HG03039 (cell line): ENCODE data around the gene SEMA4D.
A peak's percentile ranks its signal among the peaks of the same experiment; 100 is the strongest.

ENCODE experiments used
- ATAC-seq: cut with Tn5 transposase; IDR thresholded peaks from one replicate; pipeline ENCODE4 v1.9.1; 2021; ENCODE audit warnings: mild to moderate bottlenecking, moderate library complexity; ENCODE audit not compliant: unreplicated experiment

Gene SEMA4D

GRCh38 chr9:89329917-89330316 lies 168.0 kb downstream of the SEMA4D start:
- ATAC-seq: no peak

- ATAC-seq: no peak
Observed at GRCh38 chr9:89328064-89328463, 169.8 kb downstream of the SEMA4D start.

DNA sequence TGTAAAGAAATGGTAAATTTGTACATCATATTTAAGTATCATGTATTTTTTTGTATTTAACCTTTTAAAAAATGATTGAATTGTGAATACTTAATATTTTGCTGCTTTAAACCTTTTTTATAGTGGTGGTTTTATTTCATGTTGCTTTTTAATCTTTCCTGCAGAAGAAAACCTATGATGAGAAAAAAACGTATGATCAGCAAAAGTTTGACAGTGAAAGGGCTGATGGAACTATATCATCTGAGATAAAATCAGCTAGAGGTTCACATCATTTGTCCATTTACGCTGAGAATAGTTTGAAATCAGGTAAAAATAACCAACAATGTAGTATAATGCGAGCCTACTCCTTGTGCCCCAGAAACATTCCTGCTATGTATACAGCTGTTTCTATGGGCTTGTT lies 172.2 kb downstream of the SEMA4D start:
- no peak for ATAC-seq

DNA sequence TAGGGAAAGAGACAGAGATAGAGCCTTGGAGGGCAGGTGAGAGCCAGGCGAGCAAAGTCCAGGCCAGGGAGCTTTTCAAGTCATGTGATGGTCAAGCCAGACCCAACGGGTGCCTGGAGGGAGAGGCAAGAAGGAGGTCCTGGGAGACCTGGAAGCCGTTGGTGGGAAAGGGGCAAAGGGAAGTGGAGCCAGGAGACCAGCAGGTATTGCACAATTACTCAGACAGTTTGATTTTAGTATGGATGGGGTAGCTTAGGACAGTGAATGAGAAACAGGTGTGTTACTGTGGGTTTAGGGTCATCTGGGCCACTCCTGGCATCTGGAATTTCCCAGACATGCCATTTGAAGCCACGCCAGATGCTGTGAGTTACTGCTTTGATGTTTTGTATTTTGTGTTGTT lies 174.5 kb downstream of the SEMA4D start:
- ATAC-seq: no peak

DNA sequence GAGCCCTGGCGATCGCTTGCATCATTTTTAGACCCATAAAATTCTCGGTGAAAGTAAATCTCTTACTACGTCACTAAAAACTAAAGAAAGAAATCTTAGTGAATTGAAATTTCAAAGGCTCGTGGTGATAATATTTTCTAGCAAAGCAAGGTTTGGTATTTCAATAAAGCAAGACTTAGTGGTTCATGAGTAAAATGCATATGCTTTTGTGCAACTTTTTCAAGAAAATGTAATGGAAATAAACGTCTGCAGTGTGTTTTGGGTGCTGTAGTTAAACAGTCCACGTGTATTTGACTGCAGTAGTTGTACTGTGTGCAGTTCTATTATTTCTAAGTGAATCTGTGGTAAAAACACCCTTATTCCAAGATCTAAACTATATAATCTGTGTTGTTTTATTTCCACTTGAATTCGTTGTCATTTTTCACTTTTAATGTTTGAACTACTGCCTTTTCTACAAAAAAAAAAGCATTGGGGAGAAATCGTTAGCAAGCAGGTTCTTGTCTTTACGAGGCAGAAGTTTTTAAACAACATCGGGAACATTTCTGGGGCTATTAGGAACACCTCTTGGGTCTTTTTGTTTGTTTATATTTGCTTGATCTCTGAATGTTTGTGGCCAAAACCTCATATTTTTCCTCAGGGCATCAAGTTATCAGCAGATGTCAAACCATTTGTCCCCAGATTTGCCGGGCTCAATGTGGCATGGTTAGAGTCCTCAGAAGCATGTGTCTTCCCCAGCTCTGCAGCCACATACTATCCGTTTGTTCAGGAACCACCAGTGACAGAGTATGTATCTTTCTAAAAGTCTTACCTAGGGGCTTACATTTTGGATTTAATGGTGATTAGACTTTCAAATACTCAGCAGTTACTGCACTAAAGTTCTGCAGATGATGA lies 178.7 kb downstream of the SEMA4D start:
- no peak for ATAC-seq

- ATAC-seq: peak; percentile 87
Observed at GRCh38 chr9:89318123-89319014, 179.5 kb downstream of the SEMA4D start, which contains the start of gene SECISBP2. Gene SECISBP2, plus strand, starts transcription at chr9:89318500. Its CDS starts 77 bp downstream, at chr9:89318577.

GRCh38 chr9:89317282-89317681 lies 180.6 kb downstream of the SEMA4D start:
- no peak for ATAC-seq

- no peak for ATAC-seq
Observed at GRCh38 chr9:89315482-89315881, 182.4 kb downstream of the SEMA4D start.

DNA sequence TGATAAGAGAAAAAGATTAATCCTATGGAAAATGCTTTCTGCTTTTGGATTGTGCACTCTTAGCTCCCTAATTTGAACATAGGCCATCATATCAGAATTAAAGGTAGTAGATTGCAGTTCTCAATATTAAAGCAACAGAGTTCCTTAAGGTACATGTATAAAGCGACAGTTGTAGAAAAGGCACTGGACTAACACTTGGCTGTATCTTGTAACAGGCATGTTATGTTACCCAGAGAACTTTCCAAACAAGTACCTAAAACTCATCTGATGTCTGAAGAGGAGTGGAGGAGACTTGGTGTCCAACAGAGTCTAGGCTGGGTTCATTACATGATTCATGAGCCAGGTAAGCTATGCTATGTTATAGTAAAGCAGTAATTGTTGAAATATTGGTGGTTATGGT lies 183.0 kb downstream of the SEMA4D start:
- ATAC-seq: no peak

GRCh38 chr9:89313842-89314241 lies 184.1 kb downstream of the SEMA4D start:
- no peak for ATAC-seq

- no peak for ATAC-seq
Observed at GRCh38 chr9:89312222-89312571, 185.7 kb downstream of the SEMA4D start.

- peak; percentile 3 for ATAC-seq
Observed at GRCh38 chr9:89311346-89312221, 186.3 kb downstream of the SEMA4D start.
